ENCODE results near the gene KIR3DL2.
"Not testable (repeated sequence)": the region's sequence is repeated elsewhere in the genome, so short reads cannot be mapped to it uniquely, and the experiment has no call there.

Gene KIR3DL2

GRCh38 chr19:54850061-54850640 is at the start of gene KIR3DL2:
TSS of gene KIR3DL2 (plus strand) at chr19:54850443. CDS start at chr19:54850476, 33 bp downstream.
- not testable (repeated sequence) for DNase-seq (ENCODE audit: low read depth)

GRCh38 chr19:54803410-54803809 is 46.8 kb upstream of the KIR3DL2 start, which contains the start of gene KIR2DL4:
TSS of gene KIR2DL4 (plus strand) at chr19:54803610. CDS start at chr19:54803652, 42 bp downstream.
- DNase-seq (ENCODE audit: low read depth), result no peak

GRCh38 chr19:54804101-54804500 is 46.1 kb upstream of the KIR3DL2 start:
- no peak for DNase-seq (ENCODE audit: low read depth)

- DNase-seq (ENCODE audit: low read depth), result no peak
These were observed 45.7 kb upstream of the KIR3DL2 start for GRCh38 chr19:54804571-54804970.

- DNase-seq (ENCODE audit: low read depth), result no peak
These were observed 44.4 kb upstream of the KIR3DL2 start for GRCh38 chr19:54805665-54806515.

GRCh38 chr19:54806516-54806838 is 43.8 kb upstream of the KIR3DL2 start:
- DNase-seq (ENCODE audit: low read depth), result no peak

- DNase-seq (ENCODE audit: low read depth), result not testable (repeated sequence)
These were observed 35.7 kb upstream of the KIR3DL2 start for GRCh38 chr19:54814571-54814970.

GRCh38 chr19:54816251-54816650 is 34.0 kb upstream of the KIR3DL2 start, which contains the start of gene KIR3DL1:
TSS of gene KIR3DL1 (plus strand) at chr19:54816468.
- DNase-seq (ENCODE audit: low read depth), result not testable (repeated sequence)

- no peak for DNase-seq (ENCODE audit: low read depth)
These were observed 32.3 kb upstream of the KIR3DL2 start for GRCh38 chr19:54817670-54818536.

- DNase-seq (ENCODE audit: low read depth), result not testable (repeated sequence)
These were observed 25.8 kb upstream of the KIR3DL2 start for GRCh38 chr19:54824416-54824815.

GRCh38 chr19:54825326-54825725 is 24.9 kb upstream of the KIR3DL2 start:
- not testable (repeated sequence) for DNase-seq (ENCODE audit: low read depth)

- not testable (repeated sequence) for DNase-seq (ENCODE audit: low read depth)
These were observed 22.2 kb upstream of the KIR3DL2 start for GRCh38 chr19:54828064-54828463.

GRCh38 chr19:54832496-54832895 is 17.7 kb upstream of the KIR3DL2 start, which contains the start of gene KIR2DS4:
TSS of gene KIR2DS4 (plus strand) at chr19:54832676.
- not testable (repeated sequence) for DNase-seq (ENCODE audit: low read depth)

- not testable (repeated sequence) for DNase-seq (ENCODE audit: low read depth)
These were observed 15.1 kb upstream of the KIR3DL2 start for GRCh38 chr19:54835126-54835525.

GRCh38 chr19:54837522-54837921 is 12.7 kb upstream of the KIR3DL2 start:
- not testable (repeated sequence) for DNase-seq (ENCODE audit: low read depth)

- not testable (repeated sequence) for DNase-seq (ENCODE audit: low read depth)
These were observed 7.1 kb upstream of the KIR3DL2 start for GRCh38 chr19:54843171-54843570.

- DNase-seq (ENCODE audit: low read depth), result no peak
These were observed 687 bp downstream of the KIR3DL2 start for GRCh38 chr19:54850930-54851329.

GRCh38 chr19:54851353-54851752 is 1.1 kb downstream of the KIR3DL2 start:
- no peak for DNase-seq (ENCODE audit: low read depth)

- DNase-seq (ENCODE audit: low read depth), result not testable (repeated sequence)
These were observed 5.0 kb downstream of the KIR3DL2 start for GRCh38 chr19:54855241-54855640.

- DNase-seq (ENCODE audit: low read depth), result not testable (repeated sequence)
These were observed 8.2 kb downstream of the KIR3DL2 start for GRCh38 chr19:54858476-54858875.

- DNase-seq (ENCODE audit: low read depth), result not testable (repeated sequence)
These were observed 9.2 kb downstream of the KIR3DL2 start for GRCh38 chr19:54859421-54859820.

GRCh38 chr19:54863459-54863858 is 13.2 kb downstream of the KIR3DL2 start:
- DNase-seq (ENCODE audit: low read depth), result not testable (repeated sequence)
